GM18505 (cell line): ENCODE results near the gene ZNF223.

ENCODE experiments used
- ATAC-seq: cut with Tn5 transposase; IDR thresholded peaks from one replicate; pipeline ENCODE4 v1.9.1; 2021; ENCODE audit not compliant: unreplicated experiment
- POLR2A ChIP-seq: IDR thresholded peaks from 4 replicates; pipeline ENCODE4 v1.6.1; 2011; ENCODE audit warnings: borderline replicate concordance; ENCODE audit not compliant: insufficient read depth, insufficient read length; ENCODE audit errors: extremely low read depth

The ZNF223 gene

GRCh38 chr19:44051650-44052402 is at the start of gene ZNF223:
Gene ZNF223 (plus strand): TSS chr19:44052036. CDS start chr19:44055177, 3,141 bp downstream.
- ATAC-seq = peak; percentile 80
- peak; percentile 52 for TF ChIP-seq POLR2A

- ATAC-seq = no peak
- TF ChIP-seq POLR2A = no peak
Measured at GRCh38 chr19:44002212-44002565, 49.6 kb upstream of the ZNF223 start.

- peak; percentile 91 for ATAC-seq
- peak; percentile 78 for TF ChIP-seq POLR2A
Measured at GRCh38 chr19:44002566-44003460, 49.0 kb upstream of the ZNF223 start, which contains the start of gene ZNF230. Gene ZNF230 (plus strand): TSS chr19:44002957. CDS start chr19:44007079, 4,122 bp downstream.

GRCh38 chr19:44003461-44004009 is 48.3 kb upstream of the ZNF223 start:
- TF ChIP-seq POLR2A = no peak
- ATAC-seq = no peak

GRCh38 chr19:44005973-44006372 is 45.9 kb upstream of the ZNF223 start:
- ATAC-seq = no peak
- no peak for TF ChIP-seq POLR2A

- TF ChIP-seq POLR2A = no peak
- no peak for ATAC-seq
Measured at GRCh38 chr19:44007473-44007872, 44.4 kb upstream of the ZNF223 start.

GRCh38 chr19:44010468-44010867 is 41.4 kb upstream of the ZNF223 start:
- TF ChIP-seq POLR2A = no peak

GRCh38 chr19:44019498-44019897 is 32.3 kb upstream of the ZNF223 start:
- no peak for ATAC-seq
- no peak for TF ChIP-seq POLR2A

More at GRCh38 chr19:44010468-44010867, 41.4 kb upstream of the ZNF223 start:
- no peak for ATAC-seq

- ATAC-seq = no peak
- TF ChIP-seq POLR2A = no peak
Measured at GRCh38 chr19:44021221-44021620, 30.6 kb upstream of the ZNF223 start.

GRCh38 chr19:44024900-44025216 is 27.0 kb upstream of the ZNF223 start:
- no peak for TF ChIP-seq POLR2A
- no peak for ATAC-seq

- peak; percentile 92 for ATAC-seq
Measured at GRCh38 chr19:44025217-44025936, 26.5 kb upstream of the ZNF223 start, which contains the start of gene ZNF222. Gene ZNF222 (plus strand): TSS chr19:44025379. CDS start chr19:44025437, 58 bp downstream.

GRCh38 chr19:44026622-44027021 is 25.2 kb upstream of the ZNF223 start:
- ATAC-seq = no peak
- TF ChIP-seq POLR2A = no peak

More at GRCh38 chr19:44025217-44025936, 26.5 kb upstream of the ZNF223 start, which contains the start of gene ZNF222:
- peak; percentile 60 for TF ChIP-seq POLR2A
